HepG2 (cell line): ENCODE data around the gene GASK1A. TPM values are rescaled to one million over a fixed set of nuclear protein-coding genes. Genes with fewer than 3 reads are reported as not detected.
A peak's percentile ranks its signal among the peaks of the same experiment; 100 is the strongest.

Source experiments
- ETS1 ChIP-seq: sonication (generic); formaldehyde crosslinking; IDR thresholded peaks from 2 replicates; pipeline ENCODE4 v1.4.0; 2020; ENCODE audit warnings: missing genetic modification reagents
- EZH2 ChIP-seq: conservative IDR thresholded peaks from 2 replicates; pipeline ENCODE4 v1.6.1; 2012; ENCODE audit warnings: mild to moderate bottlenecking, low read depth, low read length, moderate library complexity
- HDAC1 ChIP-seq: sonication (generic); formaldehyde crosslinking; IDR thresholded peaks from 2 replicates; pipeline ENCODE4 v1.5.1; 2020; ENCODE audit warnings: mild to moderate bottlenecking, missing genetic modification reagents
- HMGXB4 ChIP-seq, 2 experiments: sonication (generic) in 1 of 2; formaldehyde crosslinking in 1 of 2; IDR thresholded peaks; 2 replicates each; pipeline versions ENCODE4 v1.4.0 to v1.6.1; 2018 to 2020; ENCODE audit warnings: missing genetic modification reagents in 2 of 2, borderline replicate concordance in 1 of 2, low read depth in 1 of 2, mild to moderate bottlenecking in 1 of 2, missing biosample characterization in 1 of 2
- MAFG ChIP-seq: sonication (generic); formaldehyde crosslinking; IDR thresholded peaks from 2 replicates; pipeline ENCODE4 v1.5.1; 2020; ENCODE audit warnings: mild to moderate bottlenecking, missing genetic modification reagents
- ZFP1 ChIP-seq: IDR thresholded peaks from 2 replicates; pipeline ENCODE4 v1.6.1; 2016
- ZNF296 ChIP-seq: sonication (generic); formaldehyde crosslinking; conservative IDR thresholded peaks from 2 replicates; pipeline ENCODE4 v1.5.0; 2020; ENCODE audit warnings: mild to moderate bottlenecking, missing genetic modification reagents
- ZNF331 ChIP-seq: sonication (generic); formaldehyde crosslinking; IDR thresholded peaks from 2 replicates; pipeline ENCODE4 v1.4.0; 2020; ENCODE audit warnings: missing genetic modification reagents
- ZNF383 ChIP-seq: sonication (generic); formaldehyde crosslinking; IDR thresholded peaks from 2 replicates; pipeline ENCODE4 v1.4.0; 2020; ENCODE audit warnings: missing genetic modification reagents, mild to moderate bottlenecking, borderline replicate concordance
- ZNF574 ChIP-seq: sonication (generic); formaldehyde crosslinking; IDR thresholded peaks from 2 replicates; pipeline ENCODE4 v1.4.0; 2020; ENCODE audit warnings: missing genetic modification reagents
- ZNF747 ChIP-seq: sonication (generic); formaldehyde crosslinking; IDR thresholded peaks from 2 replicates; pipeline ENCODE4 v1.8.1; 2023; ENCODE audit warnings: missing genetic modification reagents, mild to moderate bottlenecking, borderline replicate concordance
- polyA plus RNA-seq, 8 experiments: library from polyadenylated mRNA; depleted of rRNA in 3 of 8; stranded (reverse) in 7 of 8; unstranded in 1 of 8; fragments of >200 nt; fragmentation: Illumina TruSeq in 4 of 8; extraction: Trizol in 4 of 8; gene quantifications; 2 replicates each; pipeline versions ENCODE4 v1.2.1 to v1.2.3, GENCODE V29; 2011 to 2016; ENCODE audit warnings: low read depth in 4 of 8, missing spikeins in 1 of 8, mixed read lengths in 1 of 8; ENCODE audit not compliant: insufficient read depth in 1 of 8
- total RNA-seq, 5 experiments: library from RNA; depleted of rRNA; stranded (reverse); fragments of >200 nt; fragmentation: Illumina TruSeq; extraction: Trizol; gene quantifications; 2 replicates each; pipeline ENCODE4 v1.2.3, GENCODE V29; 2016; ENCODE audit warnings: low read depth in 1 of 5
- TF ChIP-seq, protein P1 (sequence below): IDR thresholded peaks from 2 replicates; pipeline ENCODE4 v1.6.1; 2016; ENCODE audit warnings: control low read depth
- TF ChIP-seq, protein P2 (sequence below): sonication (generic); formaldehyde crosslinking; IDR thresholded peaks from 2 replicates; pipeline ENCODE4 v1.5.0; 2020; ENCODE audit warnings: missing genetic modification reagents
- TF ChIP-seq, protein P3 (sequence below): IDR thresholded peaks from 2 replicates; pipeline ENCODE4 v1.4.0; 2020; ENCODE audit warnings: mild to moderate bottlenecking, missing genetic modification reagents

GASK1A gene
- total and polyA plus RNA-seq, 2 of the 13 experiments (the other 11 are each of a cell fraction or from before 2014, with no cell fraction given): not detected

DNA sequence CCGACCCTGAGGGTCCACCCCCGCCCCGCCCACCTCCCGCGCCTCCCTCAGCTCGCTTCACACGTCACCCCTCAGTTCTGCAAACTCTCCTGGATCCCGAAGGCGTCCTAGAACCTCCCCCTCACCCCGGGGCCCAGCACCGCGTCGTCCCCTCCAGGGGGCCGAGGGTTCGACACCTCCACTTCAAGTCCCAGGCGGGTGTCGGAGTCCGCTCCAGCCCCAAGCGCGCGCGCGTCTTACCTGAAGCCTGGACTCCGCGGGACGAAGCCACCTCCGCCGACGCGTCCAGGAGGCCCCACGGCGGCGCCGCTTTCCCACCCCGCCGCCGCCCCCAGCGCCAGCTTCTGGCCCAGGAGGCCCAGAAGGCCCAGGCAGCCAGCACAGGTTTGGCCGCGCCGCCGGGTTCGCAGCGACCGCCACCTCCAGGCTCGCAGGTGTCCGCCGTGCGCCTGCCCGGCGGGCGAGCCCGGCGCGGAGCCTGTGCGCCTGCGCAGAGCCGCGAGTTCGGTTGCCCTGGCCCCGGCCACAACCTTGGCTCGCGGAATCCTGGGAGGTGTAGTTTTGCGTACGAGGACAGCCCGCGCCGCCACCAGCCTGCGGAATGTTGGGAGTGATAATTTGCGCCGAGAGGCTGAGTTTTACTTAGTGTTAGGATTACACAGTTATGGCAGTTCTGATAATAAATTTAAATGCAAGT lies 126.6 kb downstream of the GASK1A start, which contains the start of gene POMGNT2 (continued):
- TF ChIP-seq ZNF747 (no peak), MAFG (CRISPR knock-in tag) (no peak), ZNF296 (no peak), HDAC1 (CRISPR knock-in tag) (no peak; the same call in 1 of the 2 replicates), ZNF383 (CRISPR knock-in tag) (no peak), ZNF331 (CRISPR knock-in tag) (0 out of 2 replicates have a peak, but pooled peaks have one; percentile 11), EZH2 (no peak), ETS1 (no peak), ZNF574 (CRISPR knock-in tag) (peak; percentile 74), HMGXB4 (CRISPR knock-in tag; IDR thresholded peaks at IDR 0.05; ENCODE audit: borderline replicate concordance in 1 of 2, low read depth in 1 of 2) (0 out of 4 replicates have a peak, but pooled peaks of 1 of the 2 experiments have one; percentile 34), ZFP1 (CRISPR knock-in tag) (no peak)
- TF ChIP-seq, protein P1, sequence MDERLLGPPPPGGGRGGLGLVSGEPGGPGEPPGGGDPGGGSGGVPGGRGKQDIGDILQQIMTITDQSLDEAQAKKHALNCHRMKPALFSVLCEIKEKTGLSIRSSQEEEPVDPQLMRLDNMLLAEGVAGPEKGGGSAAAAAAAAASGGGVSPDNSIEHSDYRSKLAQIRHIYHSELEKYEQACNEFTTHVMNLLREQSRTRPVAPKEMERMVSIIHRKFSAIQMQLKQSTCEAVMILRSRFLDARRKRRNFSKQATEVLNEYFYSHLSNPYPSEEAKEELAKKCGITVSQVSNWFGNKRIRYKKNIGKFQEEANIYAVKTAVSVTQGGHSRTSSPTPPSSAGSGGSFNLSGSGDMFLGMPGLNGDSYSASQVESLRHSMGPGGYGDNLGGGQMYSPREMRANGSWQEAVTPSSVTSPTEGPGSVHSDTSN: no peak
- TF ChIP-seq, protein P2, sequence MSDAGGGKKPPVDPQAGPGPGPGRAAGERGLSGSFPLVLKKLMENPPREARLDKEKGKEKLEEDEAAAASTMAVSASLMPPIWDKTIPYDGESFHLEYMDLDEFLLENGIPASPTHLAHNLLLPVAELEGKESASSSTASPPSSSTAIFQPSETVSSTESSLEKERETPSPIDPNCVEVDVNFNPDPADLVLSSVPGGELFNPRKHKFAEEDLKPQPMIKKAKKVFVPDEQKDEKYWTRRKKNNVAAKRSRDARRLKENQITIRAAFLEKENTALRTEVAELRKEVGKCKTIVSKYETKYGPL (CRISPR knock-in tag): no peak
- TF ChIP-seq, protein P3, sequence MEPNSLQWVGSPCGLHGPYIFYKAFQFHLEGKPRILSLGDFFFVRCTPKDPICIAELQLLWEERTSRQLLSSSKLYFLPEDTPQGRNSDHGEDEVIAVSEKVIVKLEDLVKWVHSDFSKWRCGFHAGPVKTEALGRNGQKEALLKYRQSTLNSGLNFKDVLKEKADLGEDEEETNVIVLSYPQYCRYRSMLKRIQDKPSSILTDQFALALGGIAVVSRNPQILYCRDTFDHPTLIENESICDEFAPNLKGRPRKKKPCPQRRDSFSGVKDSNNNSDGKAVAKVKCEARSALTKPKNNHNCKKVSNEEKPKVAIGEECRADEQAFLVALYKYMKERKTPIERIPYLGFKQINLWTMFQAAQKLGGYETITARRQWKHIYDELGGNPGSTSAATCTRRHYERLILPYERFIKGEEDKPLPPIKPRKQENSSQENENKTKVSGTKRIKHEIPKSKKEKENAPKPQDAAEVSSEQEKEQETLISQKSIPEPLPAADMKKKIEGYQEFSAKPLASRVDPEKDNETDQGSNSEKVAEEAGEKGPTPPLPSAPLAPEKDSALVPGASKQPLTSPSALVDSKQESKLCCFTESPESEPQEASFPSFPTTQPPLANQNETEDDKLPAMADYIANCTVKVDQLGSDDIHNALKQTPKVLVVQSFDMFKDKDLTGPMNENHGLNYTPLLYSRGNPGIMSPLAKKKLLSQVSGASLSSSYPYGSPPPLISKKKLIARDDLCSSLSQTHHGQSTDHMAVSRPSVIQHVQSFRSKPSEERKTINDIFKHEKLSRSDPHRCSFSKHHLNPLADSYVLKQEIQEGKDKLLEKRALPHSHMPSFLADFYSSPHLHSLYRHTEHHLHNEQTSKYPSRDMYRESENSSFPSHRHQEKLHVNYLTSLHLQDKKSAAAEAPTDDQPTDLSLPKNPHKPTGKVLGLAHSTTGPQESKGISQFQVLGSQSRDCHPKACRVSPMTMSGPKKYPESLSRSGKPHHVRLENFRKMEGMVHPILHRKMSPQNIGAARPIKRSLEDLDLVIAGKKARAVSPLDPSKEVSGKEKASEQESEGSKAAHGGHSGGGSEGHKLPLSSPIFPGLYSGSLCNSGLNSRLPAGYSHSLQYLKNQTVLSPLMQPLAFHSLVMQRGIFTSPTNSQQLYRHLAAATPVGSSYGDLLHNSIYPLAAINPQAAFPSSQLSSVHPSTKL (CRISPR knock-in tag): 0 out of 2 replicates have a peak, but pooled peaks have one; percentile 23
